ENCODE data around the gene SSBP4.
A peak's percentile ranks its signal among the peaks of the same experiment; 100 is the strongest.

Gene SSBP4

DNA sequence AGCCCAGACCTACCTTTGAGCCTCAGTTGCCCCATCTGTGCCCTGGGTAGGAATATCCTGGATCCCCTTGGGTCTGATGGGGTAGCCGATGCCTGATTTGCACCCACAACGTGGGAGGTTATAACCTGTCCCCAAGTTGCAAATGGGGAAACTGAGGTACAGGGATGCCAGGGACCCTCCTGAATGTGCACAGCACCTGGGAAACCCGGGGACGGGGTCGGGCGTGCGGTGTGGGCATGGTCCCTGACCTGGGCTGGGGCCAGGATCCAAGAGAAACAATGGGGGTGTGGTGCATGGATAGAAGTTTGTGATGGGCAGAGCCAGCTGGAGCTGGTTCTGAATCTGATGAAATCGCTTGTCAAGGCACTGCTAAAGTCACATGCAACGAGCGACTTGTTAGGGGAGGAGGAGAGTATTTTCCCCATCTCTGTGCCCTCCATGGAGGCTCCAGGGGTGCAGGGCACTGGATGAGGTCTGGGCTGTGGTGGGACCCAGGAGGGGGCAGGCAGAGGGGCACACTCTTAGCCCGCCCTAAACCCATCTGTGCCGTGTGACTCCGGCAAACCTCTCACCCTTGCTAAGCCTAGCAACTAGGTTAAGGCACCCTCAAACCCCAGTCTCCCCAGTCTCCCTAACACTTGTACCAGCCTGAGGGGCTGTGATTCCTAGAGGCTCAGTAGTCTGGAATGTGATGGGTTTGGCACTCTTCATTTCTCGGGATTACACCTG is 32.5 kb upstream of the SSBP4 start:
- Histone ChIP-seq H2AFZ (ENCODE audit: low read depth, low read length, severe bottlenecking) (no peak overlapping the region), H3F3A (ENCODE audit: insufficient read depth) (no peaks in the 10 kb centered on the region), H3K27me3 (ENCODE audit: low read length) (no peaks in the 10 kb centered on the region), H3K79me2 (ENCODE audit: insufficient read depth, low read length) (no peaks in the 10 kb centered on the region), H3K27ac (ENCODE audit: low read depth, low read length) (no peak overlapping the region), H3K9me3 (ENCODE audit: insufficient read depth, low read length) (no peaks in the 10 kb centered on the region), H3K9ac (ENCODE audit: low read length) (no peak overlapping the region), H3K4me2 (ENCODE audit: low read depth, low read length, poor library complexity, severe bottlenecking) (no peak overlapping the region), H3K4me3 (ENCODE audit: insufficient read depth, low read length, poor library complexity, severe bottlenecking) (no peak overlapping the region), H3K36me3 (ENCODE audit: low read length) (no peaks in the 10 kb centered on the region), H4K20me1 (ENCODE audit: low read depth, low read length) (no peaks in the 10 kb centered on the region), H3K9me2 (replicated peaks; ENCODE audit: insufficient read depth, low read length) (no peaks in the 10 kb centered on the region)
- TF ChIP-seq, protein P1, sequence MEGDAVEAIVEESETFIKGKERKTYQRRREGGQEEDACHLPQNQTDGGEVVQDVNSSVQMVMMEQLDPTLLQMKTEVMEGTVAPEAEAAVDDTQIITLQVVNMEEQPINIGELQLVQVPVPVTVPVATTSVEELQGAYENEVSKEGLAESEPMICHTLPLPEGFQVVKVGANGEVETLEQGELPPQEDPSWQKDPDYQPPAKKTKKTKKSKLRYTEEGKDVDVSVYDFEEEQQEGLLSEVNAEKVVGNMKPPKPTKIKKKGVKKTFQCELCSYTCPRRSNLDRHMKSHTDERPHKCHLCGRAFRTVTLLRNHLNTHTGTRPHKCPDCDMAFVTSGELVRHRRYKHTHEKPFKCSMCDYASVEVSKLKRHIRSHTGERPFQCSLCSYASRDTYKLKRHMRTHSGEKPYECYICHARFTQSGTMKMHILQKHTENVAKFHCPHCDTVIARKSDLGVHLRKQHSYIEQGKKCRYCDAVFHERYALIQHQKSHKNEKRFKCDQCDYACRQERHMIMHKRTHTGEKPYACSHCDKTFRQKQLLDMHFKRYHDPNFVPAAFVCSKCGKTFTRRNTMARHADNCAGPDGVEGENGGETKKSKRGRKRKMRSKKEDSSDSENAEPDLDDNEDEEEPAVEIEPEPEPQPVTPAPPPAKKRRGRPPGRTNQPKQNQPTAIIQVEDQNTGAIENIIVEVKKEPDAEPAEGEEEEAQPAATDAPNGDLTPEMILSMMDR (IDR thresholded peaks at IDR 0.05; ENCODE audit: insufficient read depth, low read length, poor library complexity, severe bottlenecking), result no peak
- TF ChIP-seq EZH2phosphoT487 (conservative IDR thresholded peaks at IDR 0.05; ENCODE audit: low read length), result no peak

DNA sequence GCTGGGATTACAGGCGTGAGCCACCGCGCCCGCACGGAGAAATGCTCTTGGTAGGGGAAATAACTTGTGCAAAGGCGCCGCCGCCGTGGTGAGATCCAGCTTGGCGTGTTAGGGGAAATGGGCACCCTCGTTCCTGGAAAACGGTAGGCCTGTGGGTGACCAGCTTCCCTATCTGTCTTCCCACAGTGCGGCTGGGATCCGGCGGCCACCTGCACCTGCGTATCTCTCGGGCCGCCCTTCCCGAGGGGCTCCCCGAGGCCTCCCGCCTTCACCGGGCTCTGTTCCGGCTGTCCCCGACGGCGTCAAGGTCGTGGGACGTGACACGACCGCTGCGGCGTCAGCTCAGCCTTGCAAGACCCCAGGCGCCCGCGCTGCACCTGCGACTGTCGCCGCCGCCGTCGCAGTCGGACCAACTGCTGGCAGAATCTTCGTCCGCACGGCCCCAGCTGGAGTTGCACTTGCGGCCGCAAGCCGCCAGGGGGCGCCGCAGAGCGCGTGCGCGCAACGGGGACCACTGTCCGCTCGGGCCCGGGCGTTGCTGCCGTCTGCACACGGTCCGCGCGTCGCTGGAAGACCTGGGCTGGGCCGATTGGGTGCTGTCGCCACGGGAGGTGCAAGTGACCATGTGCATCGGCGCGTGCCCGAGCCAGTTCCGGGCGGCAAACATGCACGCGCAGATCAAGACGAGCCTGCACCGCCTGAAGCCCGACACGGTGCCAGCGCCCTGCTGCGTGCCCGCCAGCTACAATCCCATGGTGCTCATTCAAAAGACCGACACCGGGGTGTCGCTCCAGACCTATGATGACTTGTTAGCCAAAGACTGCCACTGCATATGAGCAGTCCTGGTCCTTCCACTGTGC is 30.9 kb upstream of the SSBP4 start:
- no peaks in the 10 kb centered on the region for H3K27me3 ChIP-seq (ENCODE audit: low read length)
- H2AFZ ChIP-seq (ENCODE audit: low read depth, low read length, severe bottlenecking), result no peak overlapping the region
- H3K4me2 ChIP-seq (ENCODE audit: low read depth, low read length, poor library complexity, severe bottlenecking), result peak overlapping the region; percentile 35
- H3K4me3 ChIP-seq (ENCODE audit: insufficient read depth, low read length, poor library complexity, severe bottlenecking), result no peak overlapping the region
- no peaks in the 10 kb centered on the region for H3K79me2 ChIP-seq (ENCODE audit: insufficient read depth, low read length)
- no peak for TF ChIP-seq EZH2phosphoT487 (conservative IDR thresholded peaks at IDR 0.05; ENCODE audit: low read length)
- TF ChIP-seq, protein P1 (IDR thresholded peaks at IDR 0.05; ENCODE audit: insufficient read depth, low read length, poor library complexity, severe bottlenecking), result peak; percentile 91
- no peaks in the 10 kb centered on the region for H3K36me3 ChIP-seq (ENCODE audit: low read length)
- no peak overlapping the region for H3K27ac ChIP-seq (ENCODE audit: low read depth, low read length)
- H3K9me3 ChIP-seq (ENCODE audit: insufficient read depth, low read length), result no peaks in the 10 kb centered on the region
- no peak overlapping the region for H3K9ac ChIP-seq (ENCODE audit: low read length)
- no peaks in the 10 kb centered on the region for H3K9me2 ChIP-seq (replicated peaks; ENCODE audit: insufficient read depth, low read length)
- H4K20me1 ChIP-seq (ENCODE audit: low read depth, low read length), result no peaks in the 10 kb centered on the region
- H3F3A ChIP-seq (ENCODE audit: insufficient read depth), result no peaks in the 10 kb centered on the region

DNA sequence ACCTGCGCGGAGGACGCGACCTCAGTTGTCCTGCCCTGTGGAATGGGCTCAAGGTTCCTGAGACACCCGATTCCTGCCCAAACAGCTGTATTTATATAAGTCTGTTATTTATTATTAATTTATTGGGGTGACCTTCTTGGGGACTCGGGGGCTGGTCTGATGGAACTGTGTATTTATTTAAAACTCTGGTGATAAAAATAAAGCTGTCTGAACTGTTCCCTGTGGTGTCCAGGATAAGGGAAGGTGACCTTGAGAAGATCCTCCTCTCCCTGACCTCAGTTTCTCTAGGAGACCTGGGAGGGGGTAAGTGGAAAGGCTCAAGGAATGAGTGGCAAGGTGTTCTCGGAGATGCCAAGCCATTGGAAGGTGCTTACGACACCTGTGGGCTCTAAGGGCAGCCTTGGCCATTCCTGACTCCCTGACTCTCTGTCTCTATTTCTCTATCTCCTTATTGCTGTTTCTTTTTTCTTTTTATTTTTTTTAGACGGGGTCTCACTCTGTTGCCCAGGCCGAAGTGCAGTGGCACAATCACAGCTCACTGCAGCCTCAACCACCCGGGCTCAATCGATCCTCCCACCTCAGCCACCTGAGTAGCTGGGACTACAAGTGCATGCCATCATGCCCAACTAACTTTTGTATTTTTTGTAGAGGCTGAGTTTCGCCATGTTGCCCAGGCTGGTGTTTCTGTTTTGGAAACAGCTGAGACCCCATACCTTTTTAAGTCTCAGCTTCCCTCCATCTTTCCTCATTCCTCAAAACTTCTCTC is 30.1 kb upstream of the SSBP4 start:
- H3K27ac ChIP-seq (ENCODE audit: low read depth, low read length), result no peak overlapping the region
- H3K36me3 ChIP-seq (ENCODE audit: low read length), result no peaks in the 10 kb centered on the region
- H3K4me2 ChIP-seq (ENCODE audit: low read depth, low read length, poor library complexity, severe bottlenecking), result peak overlapping the region; percentile 35
- no peaks in the 10 kb centered on the region for H3K27me3 ChIP-seq (ENCODE audit: low read length)
- no peaks in the 10 kb centered on the region for H3K79me2 ChIP-seq (ENCODE audit: insufficient read depth, low read length)
- no peak overlapping the region for H3K4me3 ChIP-seq (ENCODE audit: insufficient read depth, low read length, poor library complexity, severe bottlenecking)
- no peaks in the 10 kb centered on the region for H3K9me3 ChIP-seq (ENCODE audit: insufficient read depth, low read length)
- H4K20me1 ChIP-seq (ENCODE audit: low read depth, low read length), result no peaks in the 10 kb centered on the region
- H3K9ac ChIP-seq (ENCODE audit: low read length), result no peak overlapping the region
- H2AFZ ChIP-seq (ENCODE audit: low read depth, low read length, severe bottlenecking), result no peak overlapping the region
- TF ChIP-seq EZH2phosphoT487 (conservative IDR thresholded peaks at IDR 0.05; ENCODE audit: low read length), result no peak
- TF ChIP-seq, protein P1 (IDR thresholded peaks at IDR 0.05; ENCODE audit: insufficient read depth, low read length, poor library complexity, severe bottlenecking), result no peak
- H3K9me2 ChIP-seq (replicated peaks; ENCODE audit: insufficient read depth, low read length), result no peaks in the 10 kb centered on the region
- H3F3A ChIP-seq (ENCODE audit: insufficient read depth), result no peaks in the 10 kb centered on the region

Data from SU-DHL-6 (cell line).